Gastroesophageal sphincter (tissue), 4 donors: ENCODE measurements around the gene SPI1. TPM values are rescaled to one million over a fixed set of nuclear protein-coding genes. Genes with fewer than 3 reads are reported as not detected.

ENCODE experiments used
- ATAC-seq: fragments of 150-250 bp; one replicate; pipeline ENCODE4 v1.9.1; 2016; ENCODE audit warnings: mild to moderate bottlenecking, moderate library complexity
- H3K27ac ChIP-seq, 4 donors: fragments of 200-600 bp; sonication (generic) in 3 of 4; 1 replicate in 3 of 4; 2 replicates in 1 of 4; pipeline ENCODE4 v1.5.1; 2016 to 2019
- H3K27me3 ChIP-seq: fragments of 200-600 bp; sonication (generic); one replicate; pipeline ENCODE4 v1.5.1; 2019
- H3K36me3 ChIP-seq, 2 donors: fragments of 200-600 bp; sonication (generic); one replicate each; pipeline ENCODE4 v1.5.1; 2019; ENCODE audit warnings: control low read depth in 1 of 2
- H3K4me1 ChIP-seq, 3 donors: fragments of 200-600 bp; sonication (generic); 1 replicate in 2 of 3; 2 replicates in 1 of 3; pipeline ENCODE4 v1.5.1; 2016 to 2019; ENCODE audit warnings: control low read depth in 2 of 3
- H3K4me3 ChIP-seq, 2 donors: fragments of 200-600 bp; sonication (generic); one replicate each; pipeline ENCODE4 v1.5.1; 2019; ENCODE audit warnings: mild to moderate bottlenecking in 1 of 2, moderate library complexity in 1 of 2
- H3K9me3 ChIP-seq, 3 donors: fragments of 200-600 bp; sonication (generic); one replicate each; pipeline ENCODE4 v1.5.1; 2017 to 2019; ENCODE audit warnings: control low read depth in 2 of 3
- CTCF ChIP-seq, 4 experiments: fragments of 200-600 bp in 2 of 4; fragments of 450-650 bp in 2 of 4; sonication (generic) in 1 of 4; IDR thresholded peaks; one replicate each; pipeline ENCODE4 v1.5.1; 2017 to 2019; ENCODE audit warnings: antibody characterized with exemption in 4 of 4, mild to moderate bottlenecking in 2 of 4, moderate library complexity in 2 of 4
- EP300 ChIP-seq: sonication (generic); formaldehyde crosslinking; IDR thresholded peaks from one replicate; pipeline ENCODE4 v1.6.1; 2017; ENCODE audit warnings: antibody characterized with exemption, mild to moderate bottlenecking
- POLR2A ChIP-seq, 2 donors: fragments of 450-650 bp; IDR thresholded peaks; one replicate each; pipeline ENCODE4 v1.6.1; 2017; ENCODE audit warnings: antibody characterized with exemption in 2 of 2, mild to moderate bottlenecking in 2 of 2, moderate library complexity in 1 of 2
- POLR2AphosphoS5 ChIP-seq: sonication (generic); formaldehyde crosslinking; IDR thresholded peaks from one replicate; pipeline ENCODE4 v1.6.1; 2017; ENCODE audit warnings: antibody characterized with exemption
- WGBS, 2 donors: methylation state at CpG; one replicate each; pipeline ENCODE4 v1.1.5; 2018; ENCODE audit warnings: low coverage in 1 of 2; 5-methylcytosine and 5-hydroxymethylcytosine counted together
- total RNA-seq, 4 donors: library from RNA; depleted of rRNA; stranded (reverse); fragments of >200 nt; gene quantifications; one replicate each; pipeline ENCODE4 v1.1.0, GENCODE V29; 2016

Gene SPI1
- total RNA-seq, result 10 to 100 TPM in 3 of 4 donors, 1 to 10 TPM in 1; 4.2 to 32.4 (median 14.7) TPM

GRCh38 chr11:47378010-47378835 is at the start of gene SPI1:
Gene SPI1, minus strand, starts transcription at chr11:47378547. Its CDS starts 194 bp downstream, at chr11:47378353.
- 78 to 100% methylated on average over 2 of the region's 31 CpGs for WGBS, 2 donors
- ATAC-seq, result peak; percentile 37
- Histone ChIP-seq H3K36me3 (no peaks in the 10 kb centered on the region), H3K9me3 (no peaks in the 10 kb centered on the region), H3K4me3 (peak within 1 kb of the TSS in 1 of 2 donors; percentile 42), H3K27ac (peak within 1 kb of the TSS in 3 of 4 donors; percentile 53 to 74 (median 53)), H3K4me1 (peaks cover 0 to 8% (median 0%) of the 10 kb centered on the region in 3 donors), H3K27me3 (no peaks in the 10 kb centered on the region)
- no peak for TF ChIP-seq CTCF (IDR thresholded peaks at IDR 0.05)
- TF ChIP-seq POLR2AphosphoS5, result no peak
- TF ChIP-seq POLR2A (IDR thresholded peaks at IDR 0.05), result peak in 1 of 2 donors; percentile 16
- no peak for TF ChIP-seq EP300

GRCh38 chr11:47426062-47426956 is 48.0 kb upstream of the SPI1 start, which contains the start of gene PSMC3:
Gene PSMC3, minus strand, starts transcription at chr11:47426439. Its CDS starts 160 bp downstream, at chr11:47426279.
- peak within 1 kb of the TSS; percentile 77 to 96 (median 93) for H3K27ac ChIP-seq
- no peaks in the 10 kb centered on the region for H3K9me3 ChIP-seq
- WGBS, 2 donors, result 0% methylated on average over 8 to 25 of the region's 62 CpGs
- peak within 1 kb of the TSS; percentile 72 to 92 for H3K4me3 ChIP-seq
- no peaks in the 10 kb centered on the region for H3K27me3 ChIP-seq
- H3K36me3 ChIP-seq, result peaks cover 0 to 38% of the 10 kb centered on the region in 2 donors
- H3K4me1 ChIP-seq, result peaks cover 4 to 27% (median 14%) of the 10 kb centered on the region in 3 donors
- TF ChIP-seq CTCF (IDR thresholded peaks at IDR 0.05) (peak in 1 of 4 experiments; percentile 13), EP300 (no peak), POLR2A (IDR thresholded peaks at IDR 0.05) (peak; percentile 39 to 59), POLR2AphosphoS5 (peak; percentile 15)
- peak; percentile 97 for ATAC-seq

- peak overlapping the region; percentile 72 to 92 for H3K4me3 ChIP-seq
- no peaks in the 10 kb centered on the region for H3K9me3 ChIP-seq
- peak overlapping the region; percentile 65 to 96 (median 93) for H3K27ac ChIP-seq
- H3K36me3 ChIP-seq, result peaks cover 0 to 45% of the 10 kb centered on the region in 2 donors
- H3K4me1 ChIP-seq, result peaks cover 4 to 27% (median 14%) of the 10 kb centered on the region in 3 donors
- no peaks in the 10 kb centered on the region for H3K27me3 ChIP-seq
- ATAC-seq, result no peak
- no peak for TF ChIP-seq POLR2AphosphoS5
- no peak for TF ChIP-seq POLR2A (IDR thresholded peaks at IDR 0.05)
- no peak for TF ChIP-seq EP300
- TF ChIP-seq CTCF (IDR thresholded peaks at IDR 0.05), result no peak
- WGBS, 2 donors, result 0 to 2% methylated on average over 1 to 14 of the region's 14 CpGs
These were observed 47.3 kb upstream of the SPI1 start for GRCh38 chr11:47425611-47426010.

GRCh38 chr11:47418454-47419259 is 40.3 kb upstream of the SPI1 start:
- peaks cover 0 to 87% of the 10 kb centered on the region in 2 donors for H3K36me3 ChIP-seq
- TF ChIP-seq POLR2A (IDR thresholded peaks at IDR 0.05) (no peak), EP300 (no peak), POLR2AphosphoS5 (no peak), CTCF (IDR thresholded peaks at IDR 0.05) (no peak)

More at GRCh38 chr11:47418454-47419259, 40.3 kb upstream of the SPI1 start:
- Histone ChIP-seq H3K4me1 (peaks cover 7 to 35% (median 32%) of the 10 kb centered on the region in 3 donors), H3K9me3 (no peaks in the 10 kb centered on the region), H3K27me3 (no peaks in the 10 kb centered on the region), H3K27ac (peak overlapping the region in 3 of 4 donors; percentile 91 to 98 (median 96)), H3K4me3 (no peak overlapping the region)
- no peak for ATAC-seq
- 40 to 71% methylated on average over 2 to 3 of the region's 23 CpGs for WGBS, 2 donors
